GM19438 (cell line): Measurements from ENCODE around the gene CT45A1.
"Not testable (repeated sequence)": the region's sequence is repeated elsewhere in the genome, so short reads cannot be mapped to it uniquely, and the experiment has no call there.

ENCODE experiments used
- ATAC-seq: cut with Tn5 transposase; IDR thresholded peaks from one replicate; pipeline ENCODE4 v1.9.1; 2021; ENCODE audit warnings: low read depth; ENCODE audit not compliant: unreplicated experiment

CT45A1 gene

GRCh38 chrX:135713183-135713689, at the start of gene CT45A1:
CT45A1 (plus strand) TSS chrX:135713639; CDS start chrX:135718941, 5,302 bp downstream.
- not testable (repeated sequence) for ATAC-seq

DNA sequence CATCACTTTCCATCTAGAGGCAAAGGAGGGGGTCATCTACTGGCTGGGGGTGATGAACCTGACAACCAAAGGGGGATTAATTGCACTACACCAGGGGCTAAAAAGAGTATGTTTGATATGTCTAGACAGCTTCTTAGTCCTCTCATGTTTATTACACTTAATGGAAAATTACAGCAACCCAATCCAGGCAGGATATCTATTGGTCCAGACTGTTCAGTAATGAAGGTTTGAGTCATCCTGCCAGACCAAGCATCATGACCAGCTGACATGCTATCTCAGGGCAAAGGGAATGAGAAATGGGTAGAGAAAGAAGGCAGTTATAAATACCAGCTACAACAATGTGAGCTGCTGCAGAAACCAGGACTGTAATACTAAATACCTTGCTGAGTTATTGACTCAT, 40.5 kb upstream of the CT45A1 start:
- not testable (repeated sequence) for ATAC-seq

DNA sequence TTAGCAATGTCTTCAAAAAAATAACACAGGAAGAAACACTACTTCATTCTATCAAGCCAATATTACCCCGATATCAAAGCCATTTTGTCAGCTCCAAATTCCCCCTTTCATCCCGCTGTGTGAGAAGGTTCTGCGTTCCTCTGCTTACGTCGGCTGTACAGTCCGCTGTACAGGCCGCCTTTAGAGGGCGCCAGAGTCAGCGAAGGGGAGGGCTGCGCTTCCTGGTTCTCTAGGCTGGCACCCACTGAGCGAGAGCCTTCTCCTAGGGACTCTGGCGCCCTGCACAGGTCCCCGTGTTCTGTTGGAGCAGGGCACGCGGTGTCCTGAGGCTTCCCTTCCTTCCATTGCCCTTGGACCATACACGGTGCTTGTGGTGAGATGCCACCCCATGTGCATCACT, 25.3 kb upstream of the CT45A1 start:
- ATAC-seq, result no peak

DNA sequence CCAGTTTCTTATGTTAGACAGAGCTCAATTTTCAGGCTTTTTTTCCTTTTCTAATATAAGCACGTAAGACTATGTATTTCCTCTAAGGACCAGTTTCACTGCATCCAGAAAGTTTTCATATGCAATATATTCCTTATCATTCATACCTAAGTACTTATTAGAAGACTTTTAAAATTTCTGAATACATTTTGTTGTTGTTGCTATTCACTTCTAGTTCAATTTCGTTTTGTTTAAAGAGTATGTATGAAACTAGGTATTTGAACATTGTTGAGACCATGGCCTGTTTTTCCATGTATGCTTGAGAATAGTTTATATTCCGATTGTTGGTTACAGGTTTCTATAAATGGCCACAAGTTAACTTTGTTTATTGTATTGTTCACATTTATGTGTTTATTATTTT, 18.0 kb upstream of the CT45A1 start:
- no peak for ATAC-seq

DNA sequence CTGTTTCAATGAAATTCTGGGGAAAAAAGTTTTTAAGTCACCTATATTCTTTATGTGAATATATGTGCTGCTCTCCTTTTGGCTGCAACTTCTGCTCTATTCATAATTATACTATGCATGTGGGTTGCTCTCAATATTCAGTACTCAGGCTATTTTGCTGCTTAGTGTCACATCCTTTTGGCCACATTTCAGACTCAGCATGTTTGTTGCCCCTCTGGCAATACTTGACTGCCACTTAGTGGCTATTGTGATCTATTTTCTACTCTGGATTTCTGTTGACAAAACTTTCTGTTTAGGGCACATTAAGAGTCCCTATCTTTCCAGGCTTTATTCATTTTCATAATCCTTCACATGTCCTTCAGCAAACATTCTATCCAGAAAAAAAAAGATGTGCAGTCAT, 15.8 kb upstream of the CT45A1 start:
- ATAC-seq, result no peak

GRCh38 chrX:135698924-135699323, 14.5 kb upstream of the CT45A1 start:
- no peak for ATAC-seq

DNA sequence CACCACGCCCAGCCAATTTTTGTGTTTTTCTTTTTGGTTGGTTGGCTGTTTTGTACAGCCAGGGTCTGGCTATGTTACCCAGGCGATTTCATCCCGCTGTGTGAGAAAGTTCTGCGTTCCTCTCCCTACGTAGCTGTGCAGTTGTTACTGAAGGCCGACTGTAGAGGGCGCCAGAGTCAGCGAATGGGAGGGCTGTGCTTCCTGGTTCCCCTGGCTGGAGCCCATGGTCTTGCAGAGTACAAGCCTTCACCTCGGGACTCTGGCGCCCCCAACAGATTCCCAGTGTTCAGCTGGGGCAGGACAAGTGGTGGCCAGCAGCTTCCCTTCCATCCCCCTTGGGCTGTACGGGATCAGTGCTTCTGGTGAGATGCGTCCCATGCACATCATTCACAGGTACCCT, 5.6 kb upstream of the CT45A1 start:
- ATAC-seq, result no peak

DNA sequence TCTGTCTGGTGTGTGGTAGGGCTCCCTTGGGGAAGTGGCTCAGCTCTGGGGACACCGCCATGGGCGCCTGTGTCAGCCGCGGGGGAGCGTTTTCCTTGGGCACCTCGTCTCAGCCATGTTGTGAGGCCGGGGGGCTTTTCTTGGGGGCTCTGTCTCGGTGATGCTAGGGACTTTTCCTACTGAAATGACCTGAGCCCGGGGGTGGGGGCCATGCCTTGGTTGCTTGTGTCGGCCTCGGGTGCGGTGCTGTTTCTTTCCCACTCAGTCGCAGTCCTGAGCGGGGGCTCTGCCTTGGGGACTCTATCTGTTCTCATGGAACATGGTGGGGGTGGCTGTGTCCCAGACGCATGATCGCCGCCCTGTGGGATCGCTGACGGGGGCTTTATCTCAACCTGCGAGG, 356 bp downstream of the CT45A1 start:
- ATAC-seq, result no peak

DNA sequence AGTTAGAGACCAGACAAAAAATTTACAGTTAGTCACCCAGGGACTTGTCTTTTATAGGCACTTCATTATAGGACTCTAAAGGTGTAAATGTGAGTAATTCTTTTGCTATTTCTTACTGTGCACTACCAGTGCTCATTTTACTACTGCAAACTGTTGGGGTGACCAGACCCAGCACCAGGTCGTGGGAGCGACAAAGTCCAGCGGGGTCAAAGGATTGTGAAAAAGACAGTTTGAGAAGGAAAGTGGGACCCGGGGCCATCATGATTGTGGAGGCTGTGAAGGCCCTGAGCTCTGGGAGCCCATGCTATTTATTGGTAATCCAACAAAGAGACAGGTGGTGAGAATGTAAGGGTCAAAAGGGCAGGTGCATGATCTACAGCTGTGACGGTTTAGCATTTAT, 21.2 kb downstream of the CT45A1 start:
- not testable (repeated sequence) for ATAC-seq

DNA sequence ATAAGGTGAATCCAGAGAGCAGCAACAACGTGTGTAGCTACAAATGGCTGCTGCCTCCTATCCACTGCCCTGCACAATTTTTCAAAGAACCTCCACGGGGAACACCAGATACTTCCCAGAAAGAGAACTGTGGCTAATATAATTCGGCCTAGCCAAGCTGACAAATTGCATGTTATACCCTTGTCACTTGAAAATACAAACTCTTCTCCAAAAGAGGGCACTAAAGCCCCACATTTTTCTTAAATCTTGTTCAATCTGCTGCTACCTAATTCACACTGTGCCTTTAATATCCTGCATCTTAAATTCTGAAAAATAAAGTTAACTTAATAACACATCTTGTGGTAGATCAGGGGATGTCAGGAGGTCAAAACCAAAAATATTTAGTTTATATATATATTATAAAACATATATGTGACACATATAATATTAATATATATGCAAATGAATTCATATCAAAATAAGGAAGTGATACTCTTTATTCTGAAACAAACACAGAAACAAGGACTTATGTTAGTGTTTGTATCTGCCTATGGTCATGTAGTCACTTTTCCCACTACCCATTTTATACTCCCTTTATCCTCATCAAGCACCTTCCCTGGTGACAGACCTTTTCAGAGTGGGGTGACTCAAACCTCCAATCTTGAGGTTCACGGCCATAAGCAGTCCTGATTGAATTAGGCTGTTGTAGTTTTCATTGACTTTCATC, 24.1 kb downstream of the CT45A1 start:
- no peak for ATAC-seq

- peak; percentile 75 for ATAC-seq
These were observed 27.3 kb downstream of the CT45A1 start for GRCh38 chrX:135740681-135741149.

DNA sequence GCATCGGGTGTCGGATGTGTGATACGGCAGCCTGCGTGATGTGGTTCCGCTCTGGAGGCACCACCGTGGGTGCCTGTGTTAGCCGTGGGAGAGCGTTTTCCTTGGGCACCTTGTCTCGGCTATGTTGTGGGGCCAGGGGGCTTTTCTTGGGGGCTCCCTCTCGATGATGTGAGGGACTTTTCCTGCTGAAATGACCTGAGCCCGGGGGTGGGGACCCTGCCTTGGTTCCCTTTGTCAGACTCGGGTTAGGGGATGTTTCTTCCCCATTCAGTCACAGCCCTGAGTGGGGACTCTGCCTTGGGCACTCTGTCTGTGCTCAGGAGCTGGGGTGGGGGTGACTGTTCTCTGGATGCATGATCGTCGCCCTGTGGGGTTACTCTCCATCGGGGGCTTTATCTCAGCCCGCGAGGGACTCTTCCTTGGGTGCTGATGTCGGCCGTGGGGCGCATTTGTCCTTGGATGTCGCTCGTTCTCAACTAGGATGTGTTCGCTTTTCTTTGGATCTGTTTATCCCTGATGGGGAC, 27.8 kb downstream of the CT45A1 start:
- ATAC-seq, result no peak

DNA sequence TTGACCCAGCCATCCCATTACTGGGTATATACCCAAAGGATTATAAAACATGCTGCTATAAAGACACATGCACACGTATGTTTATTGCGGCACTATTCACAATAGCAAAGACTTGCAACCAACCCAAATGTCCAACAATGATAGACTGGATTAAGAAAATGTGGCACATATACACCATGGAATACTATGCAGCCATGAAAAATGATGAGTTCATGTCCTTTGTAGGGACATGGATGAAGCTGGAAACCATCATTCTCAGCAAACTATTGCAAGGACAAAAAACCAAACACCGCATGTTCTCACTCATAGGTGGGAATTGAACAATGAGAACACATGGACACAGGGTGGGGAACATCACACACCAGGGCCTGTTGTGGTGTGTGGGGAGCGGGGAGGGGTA, 31.3 kb downstream of the CT45A1 start:
- ATAC-seq, result not testable (repeated sequence)

DNA sequence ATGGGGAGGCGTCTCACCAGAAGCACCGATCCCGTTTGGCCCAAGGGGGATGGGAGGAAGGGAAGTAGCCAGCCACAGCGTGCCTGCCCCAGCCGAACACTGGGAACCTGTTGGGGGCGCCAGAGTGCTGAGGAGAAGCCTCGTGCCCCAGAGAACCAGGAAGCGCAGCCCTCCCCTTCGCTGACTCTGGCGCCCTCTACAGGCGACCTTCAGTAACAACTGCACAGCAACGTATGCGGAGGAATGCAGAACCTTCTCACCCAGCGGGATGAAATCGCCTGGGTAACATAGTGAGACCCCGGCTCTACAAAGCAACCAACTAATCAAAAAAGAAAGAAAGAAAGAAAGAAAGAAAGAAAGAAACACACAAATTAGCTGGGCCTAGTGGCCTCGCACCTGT, 54.7 kb downstream of the CT45A1 start, which contains the start of gene CT45A3:
TSS of gene CT45A3 (minus strand) at position 101 of the 400 bp plus-strand sequence. CDS start 3,747 bp downstream, outside the sequence.
- ATAC-seq, result not testable (repeated sequence)
